Purkinje cell (primary cell): ENCODE results near the gene RNF144A. TPM values are rescaled to one million over a fixed set of nuclear protein-coding genes. Genes with fewer than 3 reads are reported as not detected.

ENCODE experiments used
- polyA plus RNA-seq: library from polyadenylated mRNA; unstranded; fragments of >200 nt; fragmentation: Nextera tagmentation; gene quantifications from 2 replicates; pipeline ENCODE4 v1.2.1, GENCODE V29; 2014

RNF144A gene
- 3.1 and 3.9 TPM in 2 replicates for polyA plus RNA-seq

GRCh38 chr2:6917071-6917760 is at the start of gene RNF144A:
Gene RNF144A, plus strand, starts transcription at chr2:6917412. Its CDS starts 79,515 bp downstream, at chr2:6996927.

GRCh38 chr2:6877402-6878304 is 39.6 kb upstream of the RNF144A start, which contains the start of gene RSAD2:
Gene RSAD2, plus strand, starts transcription at chr2:6877777. Its CDS starts 24 bp downstream, at chr2:6877801.

Other genes with a start within 250 kb of the RNF144A start
- not detected in 2 replicates for gene CMPK2, start 51.5 kb upstream of the RNF144A start, polyA plus RNA-seq
- gene RSAD2, start 39.6 kb upstream of the RNF144A start, polyA plus RNA-seq = 0.24 TPM in 1 of 2 replicates, not detected in the other